ENCODE data around the gene PEX5L. TPM values are rescaled to one million over a fixed set of nuclear protein-coding genes. Genes with fewer than 3 reads are reported as not detected.
A peak's percentile ranks its signal among the peaks of the same experiment; 100 is the strongest.

Gene PEX5L
- total RNA-seq, 3 donors from 2014 or later = 0.12 to 0.78 (median 0.25) TPM

- Histone ChIP-seq H3K4me1 (ENCODE audit: low read depth) (no peaks in the 10 kb centered on the region), H3K9me3 (no peaks in the 10 kb centered on the region), H3K36me3 (ENCODE audit: low read depth) (no peaks in the 10 kb centered on the region), H3K4me3 (no peak overlapping the region)
- ATAC-seq (peak; percentile 19), DNase-seq (no peak)
- no peak for TF ChIP-seq CTCF (IDR thresholded peaks at IDR 0.05)
- intact Hi-C loops (cut with DNase I, micrococcal nuclease) = no loop called here
Observed at GRCh38 chr3:179949412-179949811, 87.3 kb downstream of the PEX5L start.

GRCh38 chr3:179948740-179949139, 88.0 kb downstream of the PEX5L start:
- Histone ChIP-seq H3K36me3 (ENCODE audit: low read depth) (no peaks in the 10 kb centered on the region), H3K4me1 (ENCODE audit: low read depth) (no peaks in the 10 kb centered on the region), H3K4me3 (no peak overlapping the region), H3K9me3 (no peaks in the 10 kb centered on the region)
- ATAC-seq = no peak
- no peak for DNase-seq
- intact Hi-C loops (cut with DNase I, micrococcal nuclease) = no loop called here
- TF ChIP-seq CTCF (IDR thresholded peaks at IDR 0.05) = no peak

GRCh38 chr3:179945569-179945968, 91.2 kb downstream of the PEX5L start:
- no peak for TF ChIP-seq CTCF (IDR thresholded peaks at IDR 0.05)
- H3K36me3 ChIP-seq (ENCODE audit: low read depth) = no peaks in the 10 kb centered on the region
- H3K9me3 ChIP-seq = no peaks in the 10 kb centered on the region
- intact Hi-C loops (cut with DNase I, micrococcal nuclease) = no loop called here
- no peaks in the 10 kb centered on the region for H3K4me1 ChIP-seq (ENCODE audit: low read depth)
- no peak overlapping the region for H3K4me3 ChIP-seq
- ATAC-seq (no peak), DNase-seq (no peak)

GRCh38 chr3:179943117-179943880, 93.4 kb downstream of the PEX5L start:
- intact Hi-C loops (cut with DNase I, micrococcal nuclease) = no loop called here
- DNase-seq (no peak), ATAC-seq (no peak)
- TF ChIP-seq CTCF (IDR thresholded peaks at IDR 0.05) = no peak
- Histone ChIP-seq H3K4me1 (ENCODE audit: low read depth) (no peaks in the 10 kb centered on the region), H3K9me3 (no peaks in the 10 kb centered on the region), H3K4me3 (no peak overlapping the region), H3K36me3 (ENCODE audit: low read depth) (no peaks in the 10 kb centered on the region)

- no peak for TF ChIP-seq CTCF (IDR thresholded peaks at IDR 0.05)
- intact Hi-C loops (cut with DNase I, micrococcal nuclease) = no loop called here
Observed at GRCh38 chr3:179942553-179943075, 94.1 kb downstream of the PEX5L start.

More at GRCh38 chr3:179942553-179943075, 94.1 kb downstream of the PEX5L start:
- ATAC-seq (no peak), DNase-seq (no peak)
- Histone ChIP-seq H3K4me1 (ENCODE audit: low read depth) (no peaks in the 10 kb centered on the region), H3K9me3 (no peaks in the 10 kb centered on the region), H3K4me3 (no peak overlapping the region), H3K36me3 (ENCODE audit: low read depth) (no peaks in the 10 kb centered on the region)

All from mucosa of descending colon (tissue), 3 donors.